Activated CD4-positive, alpha-beta memory T cell treated with anti-CD3 and anti-CD28 coated beads for 36 hours (primary cell): Measurements from ENCODE around the gene P2RX1. TPM values are rescaled to one million over a fixed set of nuclear protein-coding genes. Genes with fewer than 3 reads are reported as not detected.

Experiments used
- CTCF ChIA-PET: fragments of 350-600 bp; sonication (Branson Sonifier 250); formaldehyde crosslinking; loops from one replicate; lab custom pipeline; 2021; ENCODE audit warnings: antibody characterized with exemption, inconsistent platforms; lab: Charles Lee
- POLR2A ChIA-PET: fragments of 350-600 bp; sonication (Branson Sonifier 250); formaldehyde crosslinking; loops from one replicate; lab custom pipeline; 2021; ENCODE audit warnings: antibody characterized with exemption; lab: Charles Lee
- DNase-seq: peaks from one replicate; pipeline ENCODE4 v3.0.0-alpha.2; 2020
- H3K27ac Mint-ChIP-seq: one replicate; pipeline ENCODE4 v1.8.0; 2021; ENCODE audit warnings: mixed read lengths
- H3K27me3 Mint-ChIP-seq: one replicate; pipeline ENCODE4 v1.8.0; 2021; ENCODE audit warnings: mixed read lengths
- H3K36me3 Mint-ChIP-seq: one replicate; pipeline ENCODE4 v1.8.0; 2021; ENCODE audit warnings: mixed read lengths
- H3K4me1 Mint-ChIP-seq: one replicate; pipeline ENCODE4 v1.8.0; 2021; ENCODE audit warnings: low read depth, mixed read lengths
- H3K4me3 Mint-ChIP-seq: one replicate; pipeline ENCODE4 v1.8.0; 2021; ENCODE audit warnings: mild to moderate bottlenecking, mixed read lengths
- H3K9me3 Mint-ChIP-seq: one replicate; pipeline ENCODE4 v1.8.0; 2021; ENCODE audit warnings: mixed read lengths
- intact Hi-C: fragments of 100-400 bp; cut with micrococcal nuclease; formaldehyde crosslinking; loops from one replicate; pipeline ENCODE4 v1.15.1; 2023
- total RNA-seq, 2 experiments: library from RNA; stranded (reverse); gene quantifications; one replicate each; pipeline ENCODE4 v1.2.3, GENCODE V29; 2021

Gene P2RX1
- total RNA-seq, 2 experiments from 2014 or later = 0.43 to 0.44 TPM

DNA sequence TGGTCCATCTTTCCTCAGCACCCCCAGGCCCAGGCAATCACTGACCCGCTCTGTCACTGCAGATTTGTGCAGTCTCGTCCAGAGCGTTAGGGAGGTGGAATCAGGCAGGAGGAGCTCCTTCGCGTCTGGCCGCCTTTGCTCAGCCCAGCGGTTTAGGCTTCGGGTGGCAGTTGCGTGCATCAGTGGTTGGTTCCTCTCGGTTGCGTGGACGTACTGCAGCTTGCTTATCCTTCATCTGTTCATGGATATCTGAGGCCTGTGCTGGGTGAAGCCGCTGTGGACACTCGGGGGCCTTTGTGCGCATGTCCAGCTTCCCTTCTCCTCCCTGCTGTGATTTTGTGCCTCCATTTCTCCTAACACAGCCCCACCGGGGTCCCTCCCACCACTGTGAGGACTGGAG, 4.7 kb upstream of the P2RX1 start:
- no peaks in the 10 kb centered on the region for H3K27me3 Mint-ChIP-seq
- intact Hi-C loops = no loop called here
- ChIA-PET CTCF (interaction anchor here (0.6 kb wide), 1 partner anchor 8 kb away, joined by 3 read pairs; no protein-coding TSS in a partner anchor), POLR2A (interaction anchor here (0.8 kb wide), 1 partner anchor 10 kb away, joined by 3 read pairs; no protein-coding TSS in a partner anchor)
- DNase-seq = no peak
- no peaks in the 10 kb centered on the region for H3K9me3 Mint-ChIP-seq
- H3K36me3 Mint-ChIP-seq = peaks cover 6% of the 10 kb centered on the region
- H3K27ac Mint-ChIP-seq = no peak overlapping the region
- H3K4me3 Mint-ChIP-seq = no peak overlapping the region
- H3K4me1 Mint-ChIP-seq = peaks cover 12% of the 10 kb centered on the region

- Mint-ChIP-seq H3K9me3 (no peaks in the 10 kb centered on the region), H3K4me3 (no peak overlapping the region), H3K36me3 (peaks cover 1% of the 10 kb centered on the region), H3K27ac (no peak overlapping the region), H3K4me1 (peaks cover 16% of the 10 kb centered on the region), H3K27me3 (no peaks in the 10 kb centered on the region)
- ChIA-PET CTCF (no interaction called here), POLR2A (no interaction called here)
- intact Hi-C loops = loop anchor here (10.0 kb wide), 1 partner anchor 226 kb away; the partner anchor contains the start of genes CYB5D2 and ZZEF1
- DNase-seq = no peak
Measured at GRCh38 chr17:3919123-3919624, 2.9 kb upstream of the P2RX1 start.

DNA sequence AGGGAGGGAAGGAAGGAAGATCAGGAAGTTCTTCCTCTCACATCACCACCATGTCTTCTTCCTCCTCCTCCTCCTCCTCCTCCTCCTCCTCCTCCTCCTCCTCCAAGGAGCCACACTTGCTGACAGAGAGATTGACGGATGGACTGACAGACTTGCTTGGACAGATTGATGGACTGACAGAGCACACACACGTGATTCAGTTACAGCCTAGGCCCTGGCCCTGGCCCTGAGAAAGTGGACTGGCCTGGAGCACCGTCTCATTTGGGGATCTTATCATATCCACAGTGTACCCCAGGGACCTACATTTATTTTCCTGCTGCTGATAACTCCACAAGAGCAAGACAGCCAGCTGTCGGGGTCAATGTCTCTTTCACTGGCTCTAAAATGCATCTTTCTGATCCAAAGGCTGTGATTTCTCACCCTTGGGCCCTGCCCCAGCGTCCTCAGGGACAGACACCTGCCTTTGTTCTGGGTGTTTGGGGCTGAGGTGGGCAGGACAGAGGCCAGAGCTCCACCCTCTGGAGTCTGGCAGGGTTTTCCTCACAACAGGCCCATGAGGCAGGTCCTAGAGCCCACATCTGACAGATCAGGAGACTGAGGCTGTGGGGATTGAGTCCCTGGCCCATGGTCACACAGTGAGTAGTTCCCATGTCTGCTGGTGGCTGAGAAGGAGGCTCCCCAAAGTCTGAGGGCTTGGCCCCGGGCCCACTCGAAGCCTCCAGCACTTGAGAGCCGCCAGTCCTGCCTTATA, 2.3 kb upstream of the P2RX1 start:
- H3K9me3 Mint-ChIP-seq = no peaks in the 10 kb centered on the region
- no peaks in the 10 kb centered on the region for H3K27me3 Mint-ChIP-seq
- no peak overlapping the region for H3K27ac Mint-ChIP-seq
- intact Hi-C loops = loop anchor here (10.0 kb wide), 1 partner anchor 226 kb away; the partner anchor contains the start of genes CYB5D2 and ZZEF1
- ChIA-PET POLR2A (no interaction called here), CTCF (no interaction called here)
- no peaks in the 10 kb centered on the region for H3K36me3 Mint-ChIP-seq
- no peak overlapping the region for H3K4me3 Mint-ChIP-seq
- no peak for DNase-seq
- peaks cover 23% of the 10 kb centered on the region for H3K4me1 Mint-ChIP-seq

GRCh38 chr17:3917391-3917931, 1.2 kb upstream of the P2RX1 start:
- Mint-ChIP-seq H3K4me3 (no peak overlapping the region), H3K27me3 (no peaks in the 10 kb centered on the region), H3K36me3 (no peaks in the 10 kb centered on the region), H3K27ac (no peak overlapping the region), H3K9me3 (no peaks in the 10 kb centered on the region), H3K4me1 (peaks cover 24% of the 10 kb centered on the region)
- intact Hi-C loops = loop anchor here (10.0 kb wide), 1 partner anchor 227 kb away; the partner anchor contains the start of genes CYB5D2 and ZZEF1
- ChIA-PET CTCF (interaction anchor here (1.4 to 4.8 kb wide), 3 partner anchors 62 to 180 kb away, joined by 3 to 91 read pairs (median 4); no protein-coding TSS in a partner anchor), POLR2A (no interaction called here)
- no peak for DNase-seq

DNA sequence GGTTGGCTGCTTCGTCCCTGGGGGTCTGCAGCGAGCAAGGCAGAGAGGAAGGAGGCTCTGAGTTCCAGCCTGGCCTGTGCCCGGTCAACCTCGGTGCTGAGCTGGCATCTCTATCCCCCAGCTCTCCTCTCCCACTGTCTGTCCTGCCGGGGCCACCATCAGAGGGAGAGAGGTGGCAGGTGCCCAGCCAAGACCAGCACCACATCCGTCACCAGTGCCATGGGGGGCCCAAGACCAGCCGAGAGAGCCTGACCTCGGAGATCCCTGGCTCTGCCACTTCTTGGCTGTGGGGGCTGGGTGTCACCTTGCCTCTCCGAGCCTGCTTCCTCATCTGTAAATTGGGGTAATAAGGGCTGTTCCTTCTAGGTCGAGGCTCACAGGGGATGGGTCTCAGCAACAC, 560 bp upstream of the P2RX1 start:
- ChIA-PET CTCF (interaction anchor here (0.9 to 4.8 kb wide), 5 partner anchors 62 to 179 kb away, joined by 3 to 91 read pairs (median 3); no protein-coding TSS in a partner anchor), POLR2A (no interaction called here)
- no peak for DNase-seq
- H3K4me1 Mint-ChIP-seq = peaks cover 24% of the 10 kb centered on the region
- no peak overlapping the region for H3K27ac Mint-ChIP-seq
- intact Hi-C loops = loop anchor here (10.0 kb wide), 1 partner anchor 228 kb away; the partner anchor contains the start of genes CYB5D2 and ZZEF1
- no peaks in the 10 kb centered on the region for H3K36me3 Mint-ChIP-seq
- no peak overlapping the region for H3K4me3 Mint-ChIP-seq
- no peaks in the 10 kb centered on the region for H3K9me3 Mint-ChIP-seq
- no peaks in the 10 kb centered on the region for H3K27me3 Mint-ChIP-seq

GRCh38 chr17:3915581-3915994, 677 bp downstream of the P2RX1 start:
- ChIA-PET POLR2A (interaction anchor here (1.2 kb wide), 1 partner anchor 9 kb away, joined by 4 read pairs; no protein-coding TSS in a partner anchor), CTCF (interaction anchor here (0.8 to 4.8 kb wide), 7 partner anchors 19 to 159 kb away, joined by 3 to 91 read pairs (median 14); no protein-coding TSS in a partner anchor)
- no peaks in the 10 kb centered on the region for H3K9me3 Mint-ChIP-seq
- H3K27me3 Mint-ChIP-seq = no peaks in the 10 kb centered on the region
- H3K27ac Mint-ChIP-seq = no peak overlapping the region
- no peak overlapping the region for H3K4me3 Mint-ChIP-seq
- no peaks in the 10 kb centered on the region for H3K36me3 Mint-ChIP-seq
- intact Hi-C loops = loop anchor here (10.0 kb wide), 1 partner anchor 229 kb away; the partner anchor contains the start of genes CYB5D2 and ZZEF1
- no peak for DNase-seq
- peaks cover 35% of the 10 kb centered on the region for H3K4me1 Mint-ChIP-seq

DNA sequence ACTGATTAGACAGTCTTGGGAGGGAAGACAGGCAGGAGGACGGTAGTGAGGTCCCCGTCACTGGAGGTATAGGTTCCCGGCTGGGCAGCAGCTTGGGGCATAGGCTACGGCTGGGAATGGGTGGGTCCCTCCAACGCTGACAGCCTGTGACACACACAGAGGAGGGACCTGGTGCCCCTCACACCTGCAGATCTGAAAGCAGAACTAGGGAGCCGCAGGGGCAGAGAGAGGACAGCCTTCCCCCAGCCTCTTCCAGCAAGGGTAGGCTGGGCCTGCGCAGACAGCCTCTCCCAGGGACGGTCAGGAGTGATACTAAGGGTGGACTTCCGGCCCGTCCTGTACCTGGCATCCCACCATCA, 2.0 kb downstream of the P2RX1 start:
- H3K27ac Mint-ChIP-seq = peak overlapping the region; percentile 54
- no peaks in the 10 kb centered on the region for H3K9me3 Mint-ChIP-seq
- no peaks in the 10 kb centered on the region for H3K27me3 Mint-ChIP-seq
- no peak for DNase-seq
- H3K4me1 Mint-ChIP-seq = peaks cover 39% of the 10 kb centered on the region
- POLR2A ChIA-PET = no interaction called here
- H3K4me3 Mint-ChIP-seq = no peak overlapping the region
- H3K36me3 Mint-ChIP-seq = no peaks in the 10 kb centered on the region
- intact Hi-C loops = loop anchor here (5.0 to 10.0 kb wide), 5 partner anchors 52 to 231 kb away; partner anchors contain the start of genes CYB5D2, NCBP3 and ZZEF1
- CTCF ChIA-PET = interaction anchor here (0.6 to 4.8 kb wide), 54 partner anchors 9 to 507 kb away, joined by 3 to 91 read pairs (median 4); partner anchors contain the start of genes ATP2A3, CAMKK1 and NCBP3

GRCh38 chr17:3913531-3914311, 2.5 kb downstream of the P2RX1 start:
- peak overlapping the region; percentile 54 for H3K27ac Mint-ChIP-seq
- peaks cover 39% of the 10 kb centered on the region for H3K4me1 Mint-ChIP-seq
- CTCF ChIA-PET = interaction anchor here (0.6 to 4.8 kb wide), 57 partner anchors 9 to 508 kb away, joined by 3 to 91 read pairs (median 4); partner anchors contain the start of genes ATP2A3, CAMKK1 and NCBP3
- H3K4me3 Mint-ChIP-seq = no peak overlapping the region
- POLR2A ChIA-PET = no interaction called here
- H3K9me3 Mint-ChIP-seq = no peaks in the 10 kb centered on the region
- no peaks in the 10 kb centered on the region for H3K36me3 Mint-ChIP-seq
- H3K27me3 Mint-ChIP-seq = no peaks in the 10 kb centered on the region
- intact Hi-C loops = loop anchor here (1.0 to 10.0 kb wide), 7 partner anchors 51 to 231 kb away; partner anchors contain the start of genes CYB5D2, NCBP3 and ZZEF1
- peak; percentile 89 for DNase-seq

- POLR2A ChIA-PET = no interaction called here
- H3K9me3 Mint-ChIP-seq = no peaks in the 10 kb centered on the region
- CTCF ChIA-PET = interaction anchor here (0.5 to 4.8 kb wide), 19 partner anchors 8 to 175 kb away, joined by 3 to 91 read pairs (median 9); partner anchors contain the start of genes ATP2A3, CAMKK1 and NCBP3
- no peaks in the 10 kb centered on the region for H3K36me3 Mint-ChIP-seq
- no peaks in the 10 kb centered on the region for H3K27me3 Mint-ChIP-seq
- no peak for DNase-seq
- no peak overlapping the region for H3K27ac Mint-ChIP-seq
- H3K4me1 Mint-ChIP-seq = peaks cover 39% of the 10 kb centered on the region
- intact Hi-C loops = loop anchor here (1.0 to 10.0 kb wide), 7 partner anchors 51 to 232 kb away; partner anchors contain the start of genes CYB5D2, NCBP3 and ZZEF1
- H3K4me3 Mint-ChIP-seq = no peak overlapping the region
Measured at GRCh38 chr17:3912827-3913226, 3.4 kb downstream of the P2RX1 start.

DNA sequence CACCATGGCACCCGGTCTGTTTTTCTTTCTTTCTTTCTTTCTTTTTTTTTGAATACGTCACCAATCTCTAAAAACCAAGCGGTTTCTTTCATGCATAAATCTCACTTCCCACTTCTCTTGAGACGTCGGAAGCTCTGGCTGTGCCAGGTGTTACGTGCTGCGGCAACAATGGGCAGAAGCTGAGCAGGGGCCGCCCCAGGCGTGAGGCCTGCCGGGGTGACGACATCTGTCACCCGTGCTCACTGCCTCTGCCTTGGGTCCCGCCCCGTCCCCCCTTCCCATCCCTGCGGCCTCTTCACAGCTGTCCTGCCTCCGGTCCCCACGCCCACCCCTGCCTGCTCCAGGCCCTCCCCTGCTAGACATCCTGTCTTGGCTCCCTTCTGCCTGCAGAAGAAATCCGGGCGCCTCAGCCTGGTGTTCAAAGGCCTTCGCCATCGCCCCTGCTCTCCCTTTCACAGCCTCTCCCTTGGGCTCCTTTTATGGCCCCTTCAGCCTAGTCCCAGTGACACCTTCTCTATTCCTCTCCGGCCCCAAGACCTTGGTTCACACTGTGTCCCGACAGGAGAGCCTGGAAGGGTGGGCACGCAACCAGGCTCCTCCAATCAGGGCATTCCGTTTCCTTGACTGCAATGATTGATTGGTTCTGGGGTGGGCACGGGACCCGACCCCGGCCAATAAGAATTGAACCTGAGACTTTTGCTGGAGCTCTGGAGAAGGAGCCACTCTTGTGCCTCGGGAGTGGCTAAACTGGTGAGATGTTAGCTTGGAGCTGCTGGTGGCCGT, 4.8 kb downstream of the P2RX1 start:
- no peaks in the 10 kb centered on the region for H3K9me3 Mint-ChIP-seq
- ChIA-PET CTCF (interaction anchor here (1.0 to 4.3 kb wide), 5 partner anchors 18 to 174 kb away, joined by 3 to 39 read pairs (median 3); partner anchors contain the start of genes CAMKK1 and NCBP3), POLR2A (interaction anchor here (0.5 kb wide), 1 partner anchor 70 kb away, joined by 5 read pairs; no protein-coding TSS in a partner anchor)
- peak overlapping the region; percentile 86 for H3K27ac Mint-ChIP-seq
- peak; percentile 87 for DNase-seq
- intact Hi-C loops = loop anchor here (5.0 to 10.0 kb wide), 5 partner anchors 49 to 233 kb away; partner anchors contain the start of genes CYB5D2, NCBP3 and ZZEF1
- H3K27me3 Mint-ChIP-seq = no peaks in the 10 kb centered on the region
- peaks cover 32% of the 10 kb centered on the region for H3K4me1 Mint-ChIP-seq
- H3K36me3 Mint-ChIP-seq = no peaks in the 10 kb centered on the region
- H3K4me3 Mint-ChIP-seq = peak overlapping the region; percentile 55
